GM12872 (cell line): ENCODE measurements around the gene MAGI1.

Source experiments
- TF ChIP-seq, protein P1 (sequence below): IDR thresholded peaks from 3 replicates; pipeline ENCODE4 v1.5.1; 2011; ENCODE audit warnings: low read depth, mild to moderate bottlenecking, low read length, moderate library complexity; ENCODE audit not compliant: insufficient read depth

The MAGI1 gene

DNA sequence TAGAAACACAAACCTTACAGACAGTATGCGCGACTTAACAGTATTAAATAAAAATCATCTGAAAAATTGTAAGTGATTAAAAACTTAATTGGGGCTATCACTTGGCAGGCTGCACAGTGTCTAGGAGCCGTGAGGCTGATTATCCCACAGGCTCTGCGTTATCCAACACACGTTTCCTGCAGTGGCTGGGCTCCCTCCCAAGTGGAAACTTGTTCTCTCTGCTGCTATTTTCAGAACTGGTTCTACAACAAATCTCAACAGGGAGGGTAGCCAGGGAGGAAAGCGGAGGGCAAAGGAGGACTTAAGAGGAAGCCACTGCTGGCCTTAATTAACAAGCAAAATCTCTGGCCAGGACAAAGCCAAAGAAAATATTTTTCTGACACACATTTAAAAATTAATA lies 555.2 kb downstream of the MAGI1 start:
- TF ChIP-seq, protein P1, sequence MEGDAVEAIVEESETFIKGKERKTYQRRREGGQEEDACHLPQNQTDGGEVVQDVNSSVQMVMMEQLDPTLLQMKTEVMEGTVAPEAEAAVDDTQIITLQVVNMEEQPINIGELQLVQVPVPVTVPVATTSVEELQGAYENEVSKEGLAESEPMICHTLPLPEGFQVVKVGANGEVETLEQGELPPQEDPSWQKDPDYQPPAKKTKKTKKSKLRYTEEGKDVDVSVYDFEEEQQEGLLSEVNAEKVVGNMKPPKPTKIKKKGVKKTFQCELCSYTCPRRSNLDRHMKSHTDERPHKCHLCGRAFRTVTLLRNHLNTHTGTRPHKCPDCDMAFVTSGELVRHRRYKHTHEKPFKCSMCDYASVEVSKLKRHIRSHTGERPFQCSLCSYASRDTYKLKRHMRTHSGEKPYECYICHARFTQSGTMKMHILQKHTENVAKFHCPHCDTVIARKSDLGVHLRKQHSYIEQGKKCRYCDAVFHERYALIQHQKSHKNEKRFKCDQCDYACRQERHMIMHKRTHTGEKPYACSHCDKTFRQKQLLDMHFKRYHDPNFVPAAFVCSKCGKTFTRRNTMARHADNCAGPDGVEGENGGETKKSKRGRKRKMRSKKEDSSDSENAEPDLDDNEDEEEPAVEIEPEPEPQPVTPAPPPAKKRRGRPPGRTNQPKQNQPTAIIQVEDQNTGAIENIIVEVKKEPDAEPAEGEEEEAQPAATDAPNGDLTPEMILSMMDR = no peak

DNA sequence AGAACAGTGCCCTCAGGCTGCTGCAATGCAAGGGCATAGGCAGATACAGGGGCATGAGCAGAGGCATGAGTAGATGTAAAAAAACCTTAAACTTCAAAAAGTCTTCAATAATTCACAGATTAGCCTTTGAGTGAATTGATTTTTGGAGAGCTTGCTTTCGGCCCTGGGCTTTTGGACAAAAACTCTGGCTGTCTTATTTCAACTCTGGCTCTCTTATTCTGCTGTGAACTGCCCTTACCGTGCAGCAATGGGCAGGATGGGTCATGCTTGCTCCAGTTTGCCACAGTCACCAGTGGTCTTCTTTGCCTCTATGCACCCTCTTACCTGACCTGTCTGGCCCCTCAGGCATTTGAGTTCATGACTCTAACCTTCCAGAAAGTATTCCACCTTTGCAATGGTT lies 555.7 kb downstream of the MAGI1 start:
- TF ChIP-seq, protein P1 = no peak

DNA sequence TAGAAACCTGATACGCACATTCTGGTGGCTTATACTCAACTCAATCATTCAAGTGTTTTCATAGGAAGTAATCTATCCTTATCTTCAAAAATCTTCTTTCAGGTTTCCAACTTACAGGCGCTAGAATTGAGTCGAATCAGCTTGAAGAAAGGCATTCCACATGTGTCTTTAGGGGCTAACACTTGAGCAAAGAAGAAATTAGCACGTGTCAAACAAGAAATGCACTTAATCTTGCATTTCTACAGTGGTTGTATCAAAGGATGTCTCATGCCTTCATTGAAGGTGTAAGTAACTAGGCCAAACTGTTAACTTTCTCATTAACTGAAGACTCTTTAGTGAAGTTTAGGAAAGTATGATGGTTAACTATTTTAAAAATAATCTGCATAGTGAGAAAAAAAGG lies 557.6 kb downstream of the MAGI1 start:
- TF ChIP-seq, protein P1 = no peak

DNA sequence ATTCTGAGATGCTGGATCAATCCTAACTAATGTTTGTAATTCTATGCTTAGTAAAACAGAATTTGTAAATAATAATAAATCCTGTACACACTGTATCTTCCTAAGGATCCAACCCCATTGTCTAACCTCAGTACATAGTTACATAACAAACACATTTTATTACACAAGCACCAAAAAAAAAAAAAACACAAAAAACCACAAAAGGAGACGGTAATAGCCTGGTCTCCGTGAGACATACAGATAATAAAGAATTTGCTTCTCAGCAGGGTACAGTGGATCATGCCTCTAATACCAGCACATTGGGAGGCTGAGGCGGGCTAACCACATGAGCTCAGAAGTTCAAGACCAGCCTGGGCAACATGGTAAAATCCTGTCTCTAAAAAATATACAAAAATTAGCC lies 558.7 kb downstream of the MAGI1 start:
- TF ChIP-seq, protein P1 = no peak

DNA sequence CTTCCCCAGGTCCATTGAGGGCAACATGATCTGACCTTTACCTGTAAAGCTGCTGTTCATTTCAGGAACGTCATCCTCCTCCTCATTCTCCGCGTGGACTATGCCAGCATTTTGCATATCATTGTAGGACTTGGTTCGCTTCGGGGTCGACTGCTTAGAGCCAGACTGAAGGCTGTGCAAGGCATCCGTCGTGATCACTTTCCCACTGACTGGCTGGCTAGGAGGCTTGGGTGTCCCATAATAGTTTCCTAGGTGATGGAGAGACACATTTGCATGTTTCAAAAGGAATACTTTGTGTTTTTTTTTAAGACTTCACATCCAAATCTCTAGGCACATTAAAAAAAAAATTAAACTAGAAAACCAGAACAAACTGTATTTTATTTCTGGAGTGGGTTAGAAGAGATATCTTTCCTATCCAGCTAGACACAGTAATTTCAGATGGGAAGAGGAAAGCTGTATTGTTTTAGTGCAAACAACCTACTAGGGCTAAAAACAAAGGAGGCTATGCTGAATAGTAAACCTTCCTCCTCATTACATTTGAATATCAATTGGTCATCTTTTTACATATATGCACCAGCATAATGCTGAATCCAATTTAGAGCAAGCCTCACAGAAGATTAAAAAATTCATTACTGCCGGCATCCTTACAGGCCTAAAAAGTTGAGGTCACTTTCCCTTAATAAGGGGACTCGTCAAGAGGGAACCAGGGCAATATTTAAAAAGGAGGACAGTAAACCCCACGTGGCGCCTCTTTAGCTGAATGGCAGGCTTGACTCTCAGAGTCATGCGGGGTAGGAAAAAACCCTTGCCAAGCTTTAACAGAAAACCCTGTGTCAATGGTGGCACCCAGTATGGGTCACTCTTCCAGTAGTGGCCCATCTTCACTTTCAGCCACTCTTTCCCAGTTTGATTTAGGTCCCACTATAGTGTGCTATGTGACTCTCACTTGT lies 559.9 kb downstream of the MAGI1 start:
- TF ChIP-seq, protein P1 = no peak

DNA sequence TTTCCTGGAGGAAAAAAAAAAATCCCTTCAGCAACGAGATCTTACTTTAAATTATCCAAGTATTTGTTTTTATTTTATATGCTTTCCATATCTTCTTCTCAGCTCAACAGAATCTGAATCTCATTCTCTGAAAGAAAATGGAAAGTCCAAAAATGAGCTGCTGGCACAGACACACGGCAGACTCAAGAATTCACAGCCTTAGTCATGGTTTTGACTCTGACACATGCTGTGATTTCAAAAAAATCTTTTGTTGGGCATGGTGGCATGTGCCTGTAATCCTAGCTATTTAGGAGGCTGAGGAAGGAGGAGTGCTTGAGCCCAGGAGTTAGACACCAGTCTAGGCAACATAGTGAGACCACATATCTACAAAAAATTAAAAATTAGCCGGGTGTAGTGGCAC lies 565.0 kb downstream of the MAGI1 start:
- TF ChIP-seq, protein P1 = no peak

DNA sequence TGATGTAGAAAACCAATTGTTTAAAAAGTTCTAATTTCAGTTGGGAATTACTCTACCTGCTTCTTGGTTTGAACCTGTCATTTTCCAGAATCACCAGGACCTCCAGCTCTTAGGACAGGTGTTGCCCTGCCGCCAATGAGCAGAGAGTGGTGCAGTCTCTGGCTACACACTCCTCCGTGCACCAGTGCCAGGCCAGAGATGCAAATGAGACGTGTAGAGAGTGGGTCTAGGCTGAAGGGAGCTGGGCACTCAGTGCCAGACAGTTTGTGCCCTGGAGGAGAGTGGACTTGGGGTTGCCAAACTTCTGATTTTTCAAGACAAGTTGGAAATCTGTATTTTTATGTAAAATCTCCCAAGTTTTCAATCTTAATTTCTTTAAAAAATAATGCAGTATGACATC lies 566.2 kb downstream of the MAGI1 start:
- TF ChIP-seq, protein P1 = no peak
